GM18873 (cell line): ENCODE results near the gene PDGFA.

Source experiments
- ATAC-seq: cut with Tn5 transposase; IDR thresholded peaks from one replicate; pipeline ENCODE4 v1.9.1; 2021; ENCODE audit warnings: mild to moderate bottlenecking, moderate library complexity, moderate number of reproducible peaks; ENCODE audit not compliant: unreplicated experiment, low FRiP score

The PDGFA gene

DNA sequence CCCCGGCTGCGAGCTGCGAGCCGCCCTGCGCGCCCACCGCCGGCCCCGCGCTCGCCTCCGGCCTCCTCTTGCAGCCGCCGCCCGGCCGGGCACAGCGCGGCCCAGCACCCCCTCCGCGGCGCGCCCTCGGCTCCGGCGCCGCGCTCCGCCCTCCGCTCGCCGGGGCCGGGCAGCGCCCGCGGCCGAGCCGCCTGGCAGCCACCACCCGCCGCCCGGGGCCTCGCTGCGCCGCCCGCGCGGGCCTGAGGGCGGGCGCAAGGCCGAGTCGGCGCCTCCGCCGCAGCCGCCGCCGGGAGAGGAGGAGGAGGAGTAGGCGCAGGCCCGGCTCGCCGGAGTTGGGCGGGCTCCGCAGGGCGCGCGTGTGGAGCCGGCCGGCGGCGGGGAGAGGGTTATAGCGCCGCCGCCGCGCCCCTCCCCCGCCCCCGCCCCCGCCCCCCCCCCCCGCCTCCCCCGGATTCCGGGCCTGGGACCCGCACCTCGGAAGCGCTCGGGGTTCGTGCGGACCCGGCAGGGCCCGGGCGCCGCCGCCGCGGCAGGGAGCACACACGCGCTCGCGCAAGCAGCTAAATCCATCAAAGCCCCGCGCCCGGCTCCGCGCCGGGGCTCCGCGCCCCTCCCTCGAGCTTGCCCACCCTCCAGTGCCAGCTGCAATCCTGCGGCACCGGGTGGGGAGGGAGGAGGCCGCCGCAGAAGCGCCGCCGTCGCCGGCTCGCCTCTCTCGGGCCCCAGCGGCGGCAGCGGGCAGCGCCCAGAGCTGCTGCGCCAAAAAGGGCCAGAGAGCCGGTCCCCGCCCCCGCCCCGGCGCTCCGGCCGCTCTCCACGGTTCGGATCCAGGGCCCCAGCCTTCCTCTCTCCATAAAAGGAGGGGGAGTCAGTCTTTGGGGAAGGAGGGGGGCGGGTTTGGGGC is at the start of gene PDGFA:
TSS of gene PDGFA (minus strand) at position 363 of the 907 bp plus-strand sequence. CDS start 845 bp downstream, outside the sequence.
- ATAC-seq, result no peak

DNA sequence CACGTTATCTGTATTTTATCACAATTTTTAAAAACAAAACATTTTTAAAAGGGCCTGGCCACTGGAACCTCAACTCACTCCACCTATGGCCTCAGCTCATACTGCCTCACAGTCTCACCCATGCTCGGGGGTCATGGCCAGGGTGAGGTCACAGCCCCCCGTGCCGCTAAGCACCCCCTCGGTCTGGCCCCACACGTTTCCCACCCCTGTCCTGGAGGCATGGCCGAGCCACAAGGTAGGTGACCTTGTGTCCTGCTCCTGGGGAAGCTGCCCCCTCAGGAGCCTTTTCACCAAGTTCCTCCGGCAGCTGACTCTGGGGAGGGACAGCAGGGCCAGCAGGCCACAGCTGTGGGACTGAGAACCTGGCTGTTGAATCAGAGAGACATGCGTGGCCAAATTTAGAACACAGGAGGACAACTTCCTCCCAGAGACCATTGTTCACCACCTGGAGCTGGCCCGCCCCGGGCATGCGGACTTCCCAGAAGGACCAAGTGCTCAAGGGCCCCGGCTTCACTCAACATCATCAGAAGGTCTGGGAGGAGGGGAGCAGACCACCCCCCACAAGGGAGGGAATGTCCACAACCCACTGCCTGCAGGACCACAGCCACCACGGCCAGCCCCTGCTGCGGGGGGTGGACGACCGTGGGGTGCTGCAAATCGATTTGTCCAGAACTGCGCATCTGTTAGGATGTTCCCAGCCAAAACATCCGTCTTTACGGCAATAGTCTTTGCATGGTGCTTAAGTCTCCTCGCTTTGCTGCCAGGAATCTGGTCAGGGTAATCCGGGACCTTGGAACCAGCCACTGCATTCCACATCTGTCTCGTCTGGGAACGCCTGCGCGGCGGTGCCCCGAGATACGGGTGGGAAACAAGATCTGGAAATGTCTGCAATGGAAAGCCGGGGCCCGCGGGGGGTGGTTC is 48.6 kb upstream of the PDGFA start:
- no peak for ATAC-seq

GRCh38 chr7:567305-567883 is 47.7 kb upstream of the PDGFA start:
- ATAC-seq, result no peak

GRCh38 chr7:566100-566499 is 46.5 kb upstream of the PDGFA start:
- no peak for ATAC-seq

- no peak for ATAC-seq
These were observed 44.7 kb upstream of the PDGFA start for GRCh38 chr7:564176-564865.

DNA sequence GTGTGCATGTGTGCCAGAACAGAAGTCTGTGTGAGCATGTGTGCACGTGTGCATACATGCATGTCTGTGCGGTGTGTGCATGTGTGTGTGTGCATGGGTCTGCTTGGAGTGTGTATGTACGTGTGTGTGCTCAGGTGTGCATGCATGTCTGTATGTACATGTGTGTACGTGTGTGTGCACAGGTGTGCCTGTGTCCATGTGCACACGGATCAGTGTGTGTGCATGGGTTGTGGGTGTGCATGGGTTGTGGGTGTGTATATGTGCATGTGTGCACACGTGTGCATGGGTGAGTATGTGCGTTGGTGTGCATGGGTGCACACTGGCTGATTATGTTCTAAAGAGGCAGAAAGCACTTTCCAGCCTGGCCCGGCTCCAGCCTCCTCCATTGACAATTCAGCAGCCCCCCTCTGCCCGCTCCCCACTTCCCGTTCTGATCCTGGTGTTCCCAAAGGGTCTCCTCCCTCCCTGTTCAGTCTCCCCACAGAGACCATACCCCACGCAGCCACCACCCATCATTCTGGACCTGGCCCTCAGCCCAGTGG is 44.1 kb upstream of the PDGFA start:
- ATAC-seq, result no peak

DNA sequence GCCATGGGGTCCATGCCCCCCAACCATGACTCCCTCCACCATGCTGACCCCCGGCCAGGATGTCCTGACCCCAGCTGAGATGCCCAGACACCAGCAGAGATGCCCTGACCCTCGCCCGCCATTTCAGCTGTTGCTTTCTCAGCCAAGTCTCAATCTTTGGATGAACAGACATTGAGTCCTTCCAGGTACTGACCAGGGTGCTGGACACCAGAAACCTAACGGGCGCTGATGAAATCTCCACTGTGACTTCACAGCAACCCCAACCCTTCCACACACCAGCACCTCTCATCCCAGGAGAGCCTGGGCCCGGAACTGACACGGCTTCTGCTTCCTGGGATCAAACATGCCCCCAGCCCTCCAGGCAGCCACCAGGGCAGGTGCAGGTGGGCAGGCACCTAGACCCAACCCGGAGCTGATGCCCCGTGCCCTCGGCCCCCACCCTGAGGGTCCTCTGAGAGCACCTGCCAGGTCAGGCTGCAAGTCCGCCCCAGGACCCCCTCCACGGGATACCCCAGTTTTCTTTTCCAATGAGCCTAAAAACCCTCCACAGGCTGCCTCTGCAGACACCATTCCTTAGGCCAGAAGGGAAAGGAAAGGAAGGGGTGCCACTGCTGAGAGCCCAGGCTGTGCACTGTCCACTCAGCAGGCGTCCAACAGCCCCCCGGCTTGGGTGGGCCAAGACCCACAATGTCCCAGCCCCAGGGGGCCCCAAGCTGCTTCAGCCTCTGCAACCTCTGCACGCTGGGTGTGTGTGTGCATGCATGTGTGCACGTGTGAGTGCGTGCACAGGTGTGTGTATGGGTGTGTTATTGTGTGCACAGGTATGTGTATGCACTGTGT is 43.4 kb upstream of the PDGFA start:
- ATAC-seq, result no peak

- ATAC-seq, result no peak
These were observed 42.7 kb upstream of the PDGFA start for GRCh38 chr7:562374-562675.

GRCh38 chr7:561631-562373 is 42.2 kb upstream of the PDGFA start:
- ATAC-seq, result no peak

- no peak for ATAC-seq
These were observed 41.5 kb upstream of the PDGFA start for GRCh38 chr7:560966-561630.

GRCh38 chr7:559396-559705 is 39.7 kb upstream of the PDGFA start:
- no peak for ATAC-seq

GRCh38 chr7:557558-557881 is 37.9 kb upstream of the PDGFA start:
- no peak for ATAC-seq

- no peak for ATAC-seq
These were observed 37.4 kb upstream of the PDGFA start for GRCh38 chr7:556837-557557.

GRCh38 chr7:556291-556826 is 36.7 kb upstream of the PDGFA start:
- ATAC-seq, result no peak

- no peak for ATAC-seq
These were observed 36.0 kb upstream of the PDGFA start for GRCh38 chr7:555551-556160.

- no peak for ATAC-seq
These were observed 34.0 kb upstream of the PDGFA start for GRCh38 chr7:553636-554111.
